Hepatocyte (in vitro differentiated cells): ENCODE data around the gene MDM4. TPM values are rescaled to one million over a fixed set of nuclear protein-coding genes. Genes with fewer than 3 reads are reported as not detected.

Experiments
- DNase-seq: peaks from one replicate; pipeline ENCODE4 v3.0.0-alpha.2; 2016; ENCODE audit warnings: low spot score
- H2AFZ ChIP-seq: fragments of 200-600 bp; sonication (generic); 2 replicates; pipeline ENCODE4 v1.6.0; 2016; ENCODE audit warnings: antibody characterized with exemption, mild to moderate bottlenecking
- H3K27ac ChIP-seq: fragments of 200-600 bp; sonication (generic); 2 replicates; pipeline ENCODE4 v1.5.1; 2016; ENCODE audit warnings: mild to moderate bottlenecking
- H3K27me3 ChIP-seq: fragments of 200-600 bp; sonication (generic); 2 replicates; pipeline ENCODE4 v1.6.1; 2016
- H3K36me3 ChIP-seq: fragments of 200-600 bp; sonication (generic); replicated peaks from 2 replicates; pipeline ENCODE4 v1.5.1; 2016; ENCODE audit warnings: low read depth; ENCODE audit not compliant: insufficient read depth
- H3K4me1 ChIP-seq: fragments of 200-600 bp; sonication (generic); 2 replicates; pipeline ENCODE4 v1.5.1; 2016; ENCODE audit warnings: mild to moderate bottlenecking, moderate library complexity; ENCODE audit not compliant: insufficient read depth
- H3K4me2 ChIP-seq: fragments of 200-600 bp; sonication (generic); 2 replicates; pipeline ENCODE4 v1.6.0; 2016
- H3K4me3 ChIP-seq: fragments of 200-600 bp; sonication (generic); 2 replicates; pipeline ENCODE4 v1.5.1; 2016; ENCODE audit warnings: mild to moderate bottlenecking
- H3K79me2 ChIP-seq: fragments of 200-600 bp; sonication (generic); 2 replicates; pipeline ENCODE4 v1.6.0; 2017; ENCODE audit warnings: mild to moderate bottlenecking
- H3K9me2 ChIP-seq: fragments of 200-600 bp; sonication (generic); replicated peaks from 2 replicates; pipeline ENCODE4 v1.6.0; 2017; ENCODE audit warnings: mild to moderate bottlenecking; ENCODE audit not compliant: insufficient read depth
- H3K9me3 ChIP-seq: fragments of 200-600 bp; sonication (generic); 2 replicates; pipeline ENCODE4 v1.5.1; 2016; ENCODE audit warnings: low read depth, mild to moderate bottlenecking
- H4K20me1 ChIP-seq: fragments of 200-600 bp; sonication (generic); 2 replicates; pipeline ENCODE4 v1.6.0; 2016; ENCODE audit warnings: mild to moderate bottlenecking; ENCODE audit not compliant: insufficient read depth, poor library complexity, severe bottlenecking
- CTCF ChIP-seq: fragments of 200-600 bp; sonication (generic); IDR thresholded peaks from 2 replicates; pipeline ENCODE4 v1.5.1; 2016; ENCODE audit warnings: antibody characterized with exemption, mild to moderate bottlenecking; ENCODE audit not compliant: poor library complexity
- EZH2 ChIP-seq: fragments of 200-600 bp; sonication (generic); IDR thresholded peaks from 2 replicates; pipeline ENCODE4 v1.6.1; 2016; ENCODE audit warnings: antibody characterized with exemption, mild to moderate bottlenecking, borderline replicate concordance
- EZH2phosphoT487 ChIP-seq: fragments of 200-600 bp; sonication (generic); IDR thresholded peaks from one replicate; pipeline ENCODE4 v1.6.1; 2018; ENCODE audit warnings: antibody characterized with exemption, mild to moderate bottlenecking, low read depth, moderate library complexity; ENCODE audit not compliant: unreplicated experiment, severe bottlenecking
- WGBS: methylation state at CpG from one replicate; pipeline ENCODE4 v1.1.6; 2016; ENCODE audit warnings: low lambda C conversion rate; ENCODE audit errors: missing lambda C conversion rate; 5-methylcytosine and 5-hydroxymethylcytosine counted together
- polyA plus RNA-seq: library from polyadenylated mRNA; unstranded; fragments of >200 nt; fragmentation: Nextera tagmentation; extraction: Ambion mirVana; gene quantifications from 2 replicates; pipeline ENCODE4 v1.2.1, GENCODE V29; 2016
- total RNA-seq: library from RNA; depleted of rRNA; stranded (reverse); fragments of >200 nt; gene quantifications from 2 replicates; pipeline ENCODE4 v1.2.3, GENCODE V29; 2014

MDM4 gene, protein sequence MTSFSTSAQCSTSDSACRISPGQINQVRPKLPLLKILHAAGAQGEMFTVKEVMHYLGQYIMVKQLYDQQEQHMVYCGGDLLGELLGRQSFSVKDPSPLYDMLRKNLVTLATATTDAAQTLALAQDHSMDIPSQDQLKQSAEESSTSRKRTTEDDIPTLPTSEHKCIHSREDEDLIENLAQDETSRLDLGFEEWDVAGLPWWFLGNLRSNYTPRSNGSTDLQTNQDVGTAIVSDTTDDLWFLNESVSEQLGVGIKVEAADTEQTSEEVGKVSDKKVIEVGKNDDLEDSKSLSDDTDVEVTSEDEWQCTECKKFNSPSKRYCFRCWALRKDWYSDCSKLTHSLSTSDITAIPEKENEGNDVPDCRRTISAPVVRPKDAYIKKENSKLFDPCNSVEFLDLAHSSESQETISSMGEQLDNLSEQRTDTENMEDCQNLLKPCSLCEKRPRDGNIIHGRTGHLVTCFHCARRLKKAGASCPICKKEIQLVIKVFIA
- total RNA-seq = 42.3 and 47.8 TPM in 2 replicates
- 15.4 and 22.5 TPM in 2 replicates for polyA plus RNA-seq

DNA sequence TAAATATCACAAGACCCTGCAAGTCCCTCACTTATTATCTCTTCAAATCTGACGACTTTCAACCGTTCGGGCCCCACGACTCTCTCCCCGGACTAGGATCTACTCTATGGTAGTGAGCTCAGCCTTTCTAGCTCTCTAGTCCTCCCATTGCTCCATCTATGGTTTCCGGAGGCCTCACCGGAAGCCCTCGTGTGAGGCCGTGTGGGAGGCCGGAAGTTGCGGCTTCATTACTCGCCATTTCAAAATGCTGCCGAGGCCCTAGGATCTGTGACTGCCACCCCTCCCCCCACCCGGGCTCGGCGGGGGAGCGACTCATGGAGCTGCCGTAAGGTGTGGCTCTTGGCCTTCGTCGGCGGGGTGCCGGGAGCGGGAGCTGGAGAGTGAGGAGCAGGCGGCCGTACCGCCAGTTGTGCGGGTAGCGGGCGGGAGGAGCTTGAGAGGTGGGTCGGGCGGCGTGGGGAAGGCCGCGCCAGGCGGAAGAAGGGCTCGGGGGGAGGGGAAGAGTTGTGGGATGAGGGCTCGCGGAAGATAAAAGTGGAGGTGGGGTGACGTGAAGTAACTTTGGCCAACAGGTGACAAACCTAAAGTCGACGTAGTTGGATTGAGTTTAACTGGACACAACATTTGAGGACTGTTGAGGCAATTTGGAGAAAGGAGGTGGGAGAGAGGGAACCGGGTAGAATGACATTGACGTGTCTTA lies at the start of gene MDM4:
TSS of gene MDM4 (plus strand) at position 227 of the 700 bp plus-strand sequence. CDS start 9,113 bp downstream, outside the sequence.
- WGBS = 2% methylated on average over 33 of the region's 43 CpGs
- Histone ChIP-seq H3K79me2 (peaks cover 49% of the 10 kb centered on the region), H4K20me1 (peaks cover 18% of the 10 kb centered on the region), H3K4me2 (peak within 1 kb of the TSS; percentile 79), H3K9me2 (no peaks in the 10 kb centered on the region), H3K36me3 (no peaks in the 10 kb centered on the region), H3K4me3 (peak within 1 kb of the TSS; percentile 68), H3K27me3 (no peaks in the 10 kb centered on the region), H3K9me3 (no peaks in the 10 kb centered on the region), H3K4me1 (peaks cover 5% of the 10 kb centered on the region), H3K27ac (peak within 1 kb of the TSS; percentile 97), H2AFZ (peak within 1 kb of the TSS; percentile 72)
- peak; percentile 96 for DNase-seq
- TF ChIP-seq EZH2phosphoT487 (no peak), EZH2 (no peak), CTCF (no peak)

- no peak overlapping the region for H3K27ac ChIP-seq
- peaks cover 7% of the 10 kb centered on the region for H3K4me1 ChIP-seq
- H3K27me3 ChIP-seq = no peaks in the 10 kb centered on the region
- no peaks in the 10 kb centered on the region for H4K20me1 ChIP-seq
- no peak for DNase-seq
- H3K36me3 ChIP-seq = no peaks in the 10 kb centered on the region
- no peaks in the 10 kb centered on the region for H3K9me3 ChIP-seq
- no peak overlapping the region for H3K4me3 ChIP-seq
- no peak for TF ChIP-seq EZH2phosphoT487
- TF ChIP-seq EZH2 = no peak
- no peak for TF ChIP-seq CTCF
- H3K4me2 ChIP-seq = no peak overlapping the region
- H3K79me2 ChIP-seq = peaks cover 15% of the 10 kb centered on the region
- no peaks in the 10 kb centered on the region for H3K9me2 ChIP-seq
- WGBS = 91% methylated on average over 17 of the region's 17 CpGs
- H2AFZ ChIP-seq = no peak overlapping the region
These were observed 49.5 kb upstream of the MDM4 start for GRCh38 chr1:204466416-204467405.

- H3K4me2 ChIP-seq = no peak overlapping the region
- no peak overlapping the region for H3K4me3 ChIP-seq
- no peaks in the 10 kb centered on the region for H3K27me3 ChIP-seq
- H3K9me2 ChIP-seq = no peaks in the 10 kb centered on the region
- TF ChIP-seq EZH2 (no peak), EZH2phosphoT487 (no peak)
- no peak overlapping the region for H2AFZ ChIP-seq
- H3K79me2 ChIP-seq = peaks cover 24% of the 10 kb centered on the region
- DNase-seq = no peak
- H3K27ac ChIP-seq = no peak overlapping the region
- peaks cover 7% of the 10 kb centered on the region for H3K4me1 ChIP-seq
- 96% methylated on average over 10 of the region's 10 CpGs for WGBS
- no peaks in the 10 kb centered on the region for H3K9me3 ChIP-seq
- no peaks in the 10 kb centered on the region for H4K20me1 ChIP-seq
- H3K36me3 ChIP-seq = no peaks in the 10 kb centered on the region
These were observed 48.0 kb upstream of the MDM4 start for GRCh38 chr1:204468206-204468605.
